NK-92 treated with Interleukin-12 subunit alpha and Interleukin-12 subunit beta, amount 100 ng/mL, for 24 hours (cell line): ENCODE results near the gene CPHXL.

Source experiments
- DNase-seq: peaks from one replicate; lab custom pipeline; 2025; lab: John Stamatoyannopoulos, UW

The CPHXL gene

GRCh38 chr16:75701361-75701760, 24.9 kb downstream of the CPHXL start, which contains the start of gene DUXB:
TSS of gene DUXB (minus strand) at chr16:75701461. CDS start at chr16:75701418, 43 bp downstream.
- DNase-seq = no peak

GRCh38 chr16:75697571-75697970, 28.7 kb downstream of the CPHXL start:
- DNase-seq = no peak

GRCh38 chr16:75695708-75696107, 30.6 kb downstream of the CPHXL start:
- no peak for DNase-seq

- DNase-seq = no peak
Measured at GRCh38 chr16:75687361-75687760, 38.9 kb downstream of the CPHXL start.

- DNase-seq = no peak
Measured at GRCh38 chr16:75682308-75682707, 44.0 kb downstream of the CPHXL start.

GRCh38 chr16:75679366-75679765, 46.9 kb downstream of the CPHXL start:
- DNase-seq = no peak

GRCh38 chr16:75676909-75677308, 49.4 kb downstream of the CPHXL start, which contains the start of gene CPHXL2:
TSS of gene CPHXL2 (minus strand) at chr16:75677009. CDS start at chr16:75676999, 10 bp downstream.
- no peak for DNase-seq

- DNase-seq = no peak
Measured at GRCh38 chr16:75667503-75667902, 58.8 kb downstream of the CPHXL start.
